DOHH2 (cell line): ENCODE data around the gene COPS7A.

ENCODE experiments used
- H3F3A ChIP-seq: fragments of 200-600 bp; sonication (generic), shearing (Covaris generic); 2 replicates; pipeline ENCODE4 v1.6.0; 2016; ENCODE audit warnings: antibody characterized with exemption, mild to moderate bottlenecking; ENCODE audit not compliant: control insufficient read depth, insufficient read depth
- H3K27ac ChIP-seq: fragments of 200-600 bp; sonication (generic); 2 replicates; pipeline ENCODE4 v1.5.1; 2014; ENCODE audit warnings: low read depth, mild to moderate bottlenecking, low read length, moderate library complexity
- H3K27me3 ChIP-seq: fragments of 200-600 bp; sonication (generic); 2 replicates; pipeline ENCODE4 v1.6.1; 2014; ENCODE audit warnings: mild to moderate bottlenecking, low read length, mixed read lengths; ENCODE audit not compliant: control insufficient read depth
- H3K36me3 ChIP-seq: fragments of 200-600 bp; sonication (generic); 2 replicates; pipeline ENCODE4 v1.6.1; 2014; ENCODE audit warnings: mild to moderate bottlenecking, low read length, moderate library complexity, mixed read lengths; ENCODE audit not compliant: control insufficient read depth
- H3K4me1 ChIP-seq: fragments of 200-600 bp; sonication (generic); 2 replicates; pipeline ENCODE4 v1.6.1; 2014; ENCODE audit warnings: mild to moderate bottlenecking, low read length, mixed read lengths; ENCODE audit not compliant: control insufficient read depth
- H3K4me2 ChIP-seq: fragments of 200-600 bp; sonication (generic); 2 replicates; pipeline ENCODE4 v1.6.0; 2014; ENCODE audit warnings: mild to moderate bottlenecking, low read length, moderate library complexity
- H3K4me3 ChIP-seq: fragments of 200-600 bp; sonication (generic); 2 replicates; pipeline ENCODE4 v1.5.1; 2014; ENCODE audit warnings: mild to moderate bottlenecking, low read length, mixed read lengths
- H3K79me2 ChIP-seq: fragments of 200-600 bp; sonication (generic); 2 replicates; pipeline ENCODE4 v1.6.1; 2014; ENCODE audit warnings: mild to moderate bottlenecking, low read length, mixed read lengths; ENCODE audit not compliant: control insufficient read depth
- H3K9me2 ChIP-seq: fragments of 200-600 bp; sonication (generic); replicated peaks from 2 replicates; pipeline ENCODE4 v1.6.1; 2014; ENCODE audit warnings: mild to moderate bottlenecking, low read length, mixed read lengths; ENCODE audit not compliant: control insufficient read depth
- H3K9me3 ChIP-seq: fragments of 200-600 bp; sonication (generic); 2 replicates; pipeline ENCODE4 v1.6.1; 2014; ENCODE audit warnings: antibody characterized with exemption, low read length, mixed read lengths; ENCODE audit not compliant: control insufficient read depth, insufficient read depth
- H4K20me1 ChIP-seq: fragments of 200-600 bp; sonication (generic); 2 replicates; pipeline ENCODE4 v1.6.0; 2014; ENCODE audit warnings: low read depth, mild to moderate bottlenecking, antibody characterized with exemption, low read length, moderate library complexity; ENCODE audit not compliant: control insufficient read depth, insufficient read depth
- EZH2phosphoT487 ChIP-seq: fragments of 200-600 bp; sonication (generic); IDR thresholded peaks from 2 replicates; pipeline ENCODE4 v1.6.1; 2017; ENCODE audit warnings: borderline replicate concordance, mild to moderate bottlenecking, antibody characterized with exemption, low read length, moderate library complexity, mixed read lengths
- TF ChIP-seq, protein P1 (sequence below): fragments of 200-600 bp; sonication (generic); IDR thresholded peaks from one replicate; pipeline ENCODE4 v1.5.1; 2014; ENCODE audit warnings: antibody characterized with exemption, mild to moderate bottlenecking, low read depth, low read length; ENCODE audit not compliant: poor library complexity, severe bottlenecking

COPS7A gene, protein sequence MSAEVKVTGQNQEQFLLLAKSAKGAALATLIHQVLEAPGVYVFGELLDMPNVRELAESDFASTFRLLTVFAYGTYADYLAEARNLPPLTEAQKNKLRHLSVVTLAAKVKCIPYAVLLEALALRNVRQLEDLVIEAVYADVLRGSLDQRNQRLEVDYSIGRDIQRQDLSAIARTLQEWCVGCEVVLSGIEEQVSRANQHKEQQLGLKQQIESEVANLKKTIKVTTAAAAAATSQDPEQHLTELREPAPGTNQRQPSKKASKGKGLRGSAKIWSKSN

GRCh38 chr12:6723607-6724408 is at the start of gene COPS7A:
TSS of gene COPS7A (plus strand) at chr12:6724046. CDS start at chr12:6724657, 611 bp downstream.
- peaks cover 39% of the 10 kb centered on the region for H3K4me1 ChIP-seq
- TF ChIP-seq EZH2phosphoT487: no peak
- TF ChIP-seq, protein P1, sequence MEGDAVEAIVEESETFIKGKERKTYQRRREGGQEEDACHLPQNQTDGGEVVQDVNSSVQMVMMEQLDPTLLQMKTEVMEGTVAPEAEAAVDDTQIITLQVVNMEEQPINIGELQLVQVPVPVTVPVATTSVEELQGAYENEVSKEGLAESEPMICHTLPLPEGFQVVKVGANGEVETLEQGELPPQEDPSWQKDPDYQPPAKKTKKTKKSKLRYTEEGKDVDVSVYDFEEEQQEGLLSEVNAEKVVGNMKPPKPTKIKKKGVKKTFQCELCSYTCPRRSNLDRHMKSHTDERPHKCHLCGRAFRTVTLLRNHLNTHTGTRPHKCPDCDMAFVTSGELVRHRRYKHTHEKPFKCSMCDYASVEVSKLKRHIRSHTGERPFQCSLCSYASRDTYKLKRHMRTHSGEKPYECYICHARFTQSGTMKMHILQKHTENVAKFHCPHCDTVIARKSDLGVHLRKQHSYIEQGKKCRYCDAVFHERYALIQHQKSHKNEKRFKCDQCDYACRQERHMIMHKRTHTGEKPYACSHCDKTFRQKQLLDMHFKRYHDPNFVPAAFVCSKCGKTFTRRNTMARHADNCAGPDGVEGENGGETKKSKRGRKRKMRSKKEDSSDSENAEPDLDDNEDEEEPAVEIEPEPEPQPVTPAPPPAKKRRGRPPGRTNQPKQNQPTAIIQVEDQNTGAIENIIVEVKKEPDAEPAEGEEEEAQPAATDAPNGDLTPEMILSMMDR: no peak

GRCh38 chr12:6676962-6677361 is 46.9 kb upstream of the COPS7A start:
- no peaks in the 10 kb centered on the region for H3K9me2 ChIP-seq
- H3K4me2 ChIP-seq: no peak overlapping the region
- no peak overlapping the region for H3K4me3 ChIP-seq
- H3K36me3 ChIP-seq: peaks cover 93% of the 10 kb centered on the region
- no peak for TF ChIP-seq EZH2phosphoT487
- H3K27me3 ChIP-seq: no peaks in the 10 kb centered on the region
- H3K9me3 ChIP-seq: no peaks in the 10 kb centered on the region
- no peak overlapping the region for H3K27ac ChIP-seq
- no peaks in the 10 kb centered on the region for H4K20me1 ChIP-seq
- H3K4me1 ChIP-seq: peaks cover 17% of the 10 kb centered on the region
- no peaks in the 10 kb centered on the region for H3F3A ChIP-seq
- H3K79me2 ChIP-seq: peaks cover 44% of the 10 kb centered on the region

More at GRCh38 chr12:6723607-6724408, at the start of gene COPS7A:
- peak within 1 kb of the TSS; percentile 79 for H3K4me2 ChIP-seq
- H3K9me2 ChIP-seq: no peaks in the 10 kb centered on the region
- H3F3A ChIP-seq: peaks cover 8% of the 10 kb centered on the region; the same call in 1 of the 2 replicates
- peak within 1 kb of the TSS; percentile 63 for H3K27ac ChIP-seq
- peak within 1 kb of the TSS; percentile 84 for H3K4me3 ChIP-seq
- H3K9me3 ChIP-seq: no peaks in the 10 kb centered on the region
- H3K27me3 ChIP-seq: no peaks in the 10 kb centered on the region
- peaks cover 14% of the 10 kb centered on the region for H3K79me2 ChIP-seq
- no peaks in the 10 kb centered on the region for H4K20me1 ChIP-seq
- peaks cover 11% of the 10 kb centered on the region for H3K36me3 ChIP-seq

GRCh38 chr12:6684609-6685008 is 39.2 kb upstream of the COPS7A start:
- Histone ChIP-seq H3K36me3 (peaks cover 72% of the 10 kb centered on the region), H3K4me1 (peaks cover 45% of the 10 kb centered on the region), H3F3A (peaks cover 11% of the 10 kb centered on the region), H3K27me3 (no peaks in the 10 kb centered on the region), H3K9me3 (no peaks in the 10 kb centered on the region), H3K9me2 (no peaks in the 10 kb centered on the region), H4K20me1 (peaks cover 7% of the 10 kb centered on the region), H3K79me2 (peaks cover 95% of the 10 kb centered on the region), H3K4me3 (no peak overlapping the region), H3K4me2 (no peak overlapping the region), H3K27ac (no peak overlapping the region)
- TF ChIP-seq, protein P1: peak; percentile 84
- TF ChIP-seq EZH2phosphoT487: no peak
